Right lobe of liver (tissue), 4 donors: ENCODE data around the gene CARTPT.

Experiments used
- CTCF ChIP-seq, 4 donors: fragments of 200-600 bp in 3 of 4; fragments of 450-650 bp in 1 of 4; IDR thresholded peaks; one replicate each; pipeline versions ENCODE4 v1.5.1 to v1.8.0; 2016 to 2022; ENCODE audit warnings: antibody characterized with exemption in 4 of 4, mild to moderate bottlenecking in 2 of 4
- POLR2A ChIP-seq: fragments of 450-650 bp; IDR thresholded peaks from one replicate; pipeline ENCODE4 v1.6.1; 2017; ENCODE audit warnings: antibody characterized with exemption, mild to moderate bottlenecking
- donor health status: DM: no; HTN: no; CAD: no.
- donor health status: DM: no; HTN: no; CAD: no.
- donor health status: DM: no; HTN: yes; CAD: no.

GRCh38 chr5:71699751-71700150 lies 19.3 kb upstream of the CARTPT start:
- TF ChIP-seq CTCF (IDR thresholded peaks at IDR 0.05) (no peak), POLR2A (no peak)
